Testis (tissue), 2 donors: ENCODE data around the gene FAM171A2.

Experiments
- CTCF ChIP-seq, 3 experiments: fragments of 450-650 bp in 2 of 3; fragments of 200-600 bp in 1 of 3; sonication (generic) in 1 of 3; IDR thresholded peaks; one replicate each; pipeline ENCODE4 v1.5.1; 2016 to 2019; ENCODE audit warnings: antibody characterized with exemption in 3 of 3, mild to moderate bottlenecking in 2 of 3, moderate library complexity in 1 of 3
- POLR2A ChIP-seq: fragments of 450-650 bp; IDR thresholded peaks from one replicate; pipeline ENCODE4 v1.6.1; 2017; ENCODE audit warnings: antibody characterized with exemption, mild to moderate bottlenecking, moderate library complexity

- TF ChIP-seq CTCF (IDR thresholded peaks at IDR 0.05) (no peak), POLR2A (no peak)
Measured at GRCh38 chr17:44307387-44308186, 56.1 kb downstream of the FAM171A2 start.
